Panc1 (cell line): ENCODE measurements around the gene MATN4. TPM values are rescaled to one million over a fixed set of nuclear protein-coding genes. Genes with fewer than 3 reads are reported as not detected.

Experiments
- ATAC-seq: fragments of 200-7000 bp; cut with Tn5 transposase; 2 replicates; pipeline ENCODE4 v1.9.1; 2020; ENCODE audit warnings: mild to moderate bottlenecking, moderate library complexity
- BruUV-seq: library from RNA; stranded (reverse); fragments of 400-500 nt; replicated peaks from 2 replicates; lab custom pipeline; 2021; lab: Mats Ljungman, UMichigan
- CTCF ChIA-PET: fragments of 300-600 bp; sonication (Branson Sonifier 250); formaldehyde crosslinking; loops from one replicate; lab custom pipeline; 2022; ENCODE audit warnings: antibody characterized with exemption; lab: Charles Lee
- POLR2A ChIA-PET: fragments of 300-600 bp; sonication (Branson Sonifier 250); formaldehyde crosslinking; loops from one replicate; lab custom pipeline; 2022; ENCODE audit warnings: antibody characterized with exemption; lab: Charles Lee
- DNase-seq: peaks from one replicate; pipeline ENCODE4 v3.0.0-alpha.2; 2010; ENCODE audit warnings: low read depth, low spot score
- H3K27ac ChIP-seq: 2 replicates; pipeline ENCODE4 v1.5.1; 2011; ENCODE audit warnings: mild to moderate bottlenecking, low read length, inconsistent platforms
- H3K27me3 ChIP-seq: fragments of 200-500 bp; sonication (Bioruptor generic); 2 replicates; pipeline ENCODE4 v1.6.0; 2014; ENCODE audit warnings: low read length, inconsistent platforms; ENCODE audit not compliant: control insufficient read depth, insufficient read depth
- H3K36me3 ChIP-seq: fragments of 200-500 bp; sonication (Bioruptor generic); 2 replicates; pipeline ENCODE4 v1.5.1; 2014; ENCODE audit warnings: inconsistent platforms, mild to moderate bottlenecking, low read length, moderate library complexity; ENCODE audit not compliant: control insufficient read depth, insufficient read depth
- H3K4me1 ChIP-seq: 2 replicates; pipeline ENCODE4 v1.5.1; 2011; ENCODE audit warnings: inconsistent platforms, mild to moderate bottlenecking, low read length, moderate library complexity; ENCODE audit not compliant: control insufficient read depth, insufficient read depth
- H3K4me3 ChIP-seq, 2 experiments: 2 replicates each; pipeline ENCODE4 v1.5.1; 2011 to 2012; ENCODE audit warnings: low read depth in 2 of 2, low read length in 2 of 2, mild to moderate bottlenecking in 2 of 2, inconsistent platforms in 1 of 2, moderate library complexity in 1 of 2
- H3K9me3 ChIP-seq: fragments of 200-500 bp; sonication (Bioruptor generic); 2 replicates; pipeline ENCODE4 v1.5.1; 2014; ENCODE audit warnings: low read depth, mild to moderate bottlenecking, inconsistent platforms, low read length, moderate library complexity; ENCODE audit not compliant: control insufficient read depth, insufficient read depth
- CTCF ChIP-seq: fragments of 450-650 bp; IDR thresholded peaks from 2 replicates; pipeline ENCODE4 v1.5.1; 2017; ENCODE audit warnings: mild to moderate bottlenecking
- POLR2AphosphoS5 ChIP-seq: IDR thresholded peaks from 2 replicates; pipeline ENCODE4 v1.6.1; 2012; ENCODE audit warnings: mild to moderate bottlenecking, low read depth, low read length, moderate library complexity
- REST ChIP-seq, 2 experiments: IDR thresholded peaks; 2 replicates each; pipeline ENCODE4 v1.6.1; 2011 to 2012; ENCODE audit warnings: low read depth in 2 of 2, control low read depth in 1 of 2, low read length in 1 of 2, mild to moderate bottlenecking in 1 of 2, moderate library complexity in 1 of 2; ENCODE audit not compliant: insufficient read depth in 1 of 2
- SIN3A ChIP-seq: IDR thresholded peaks from 2 replicates; pipeline ENCODE4 v1.6.1; 2012; ENCODE audit warnings: low read depth, mild to moderate bottlenecking, low read length, moderate library complexity, borderline replicate concordance; ENCODE audit not compliant: insufficient read depth
- TCF7L2 ChIP-seq: IDR thresholded peaks from 2 replicates; pipeline ENCODE4 v1.6.1; 2011; ENCODE audit warnings: mild to moderate bottlenecking, low read depth, low read length, inconsistent platforms
- in situ Hi-C: cut with HindIII; loops from 2 replicates; pipeline ENCODE4 v1.10.0; 2016; ENCODE audit warnings: low sequenced_read_pairs, low pct_unique_long_range_greater_than_20kb
- intact Hi-C: fragments of 100-400 bp; cut with micrococcal nuclease; formaldehyde crosslinking; loops from one replicate; pipeline ENCODE4 v1.10.0; 2022; ENCODE audit not compliant: unreplicated experiment
- total RNA-seq: library from RNA; stranded (reverse); gene quantifications from one replicate; pipeline ENCODE4 v1.2.1, GENCODE V29; 2021; ENCODE audit not compliant: unreplicated experiment

MATN4 gene
- total RNA-seq, 1 experiment from 2014 or later: 0.15 TPM

GRCh38 chr20:45293041-45294002, 14.8 kb downstream of the MATN4 start:
- Histone ChIP-seq H3K4me1 (no peaks in the 10 kb centered on the region), H3K4me3 (peak overlapping the region; percentile 57 to 66), H3K27ac (peak overlapping the region; percentile 52), H3K36me3 (no peaks in the 10 kb centered on the region), H3K9me3 (peaks cover 4% of the 10 kb centered on the region; the same call in 1 of the 2 replicates), H3K27me3 (peaks cover 2% of the 10 kb centered on the region; the same call in 1 of the 2 replicates)
- peak; percentile 52 for DNase-seq
- in situ Hi-C loops (no loop called here), intact Hi-C loops (loop anchor here (5.0 to 10.0 kb wide), 2 partner anchors 189 to 251 kb away; partner anchors contain the start of gene KCNS1)
- CTCF ChIA-PET: interaction anchor here (0.6 to 3.3 kb wide), 12 partner anchors 10 to 338 kb away, joined by 3 to 15 read pairs (median 4); no protein-coding TSS in a partner anchor
- peak; percentile 92 for ATAC-seq
- BruUV-seq: no TSS peak
- POLR2A ChIA-PET: no interaction called here
- TF ChIP-seq CTCF: peak; percentile 99
- no peak for TF ChIP-seq SIN3A
- 0 out of 4 replicates have a peak, but pooled peaks of 1 of the 2 experiments have one; percentile 12 for TF ChIP-seq REST (IDR thresholded peaks at IDR 0.05; ENCODE audit: insufficient read depth in 1 of 2, low read depth in 2 of 2, low read length in 1 of 2)
- no peak for TF ChIP-seq POLR2AphosphoS5
- TF ChIP-seq TCF7L2: no peak

- Histone ChIP-seq H3K4me1 (no peaks in the 10 kb centered on the region), H3K27me3 (peaks cover 2% of the 10 kb centered on the region; the same call in 1 of the 2 replicates), H3K27ac (no peak overlapping the region), H3K9me3 (peaks cover 4% of the 10 kb centered on the region; the same call in 1 of the 2 replicates), H3K36me3 (no peaks in the 10 kb centered on the region), H3K4me3 (no peak overlapping the region; a peak in 1 of 4 replicates)
- intact Hi-C loops (loop anchor here (5.0 to 10.0 kb wide), 2 partner anchors 188 to 250 kb away; partner anchors contain the start of gene KCNS1), in situ Hi-C loops (no loop called here)
- ChIA-PET CTCF (interaction anchor here (0.7 to 3.3 kb wide), 4 partner anchors 163 to 409 kb away, joined by 3 to 15 read pairs (median 4); no protein-coding TSS in a partner anchor), POLR2A (interaction anchor here (0.7 to 1.1 kb wide), 2 partner anchors 19 to 171 kb away, joined by 3 read pairs; no protein-coding TSS in a partner anchor)
- DNase-seq: no peak
- BruUV-seq: no TSS peak
- TF ChIP-seq SIN3A (no peak), TCF7L2 (no peak), CTCF (no peak), REST (IDR thresholded peaks at IDR 0.05; ENCODE audit: insufficient read depth in 1 of 2, low read depth in 2 of 2, low read length in 1 of 2) (no peak), POLR2AphosphoS5 (no peak)
- ATAC-seq: no peak
These were observed 15.8 kb downstream of the MATN4 start for GRCh38 chr20:45292343-45292742.
